H9 (cell line): Measurements from ENCODE around the gene LAMA5. TPM values are rescaled to one million over a fixed set of nuclear protein-coding genes. Genes with fewer than 3 reads are reported as not detected.

Source experiments
- DNase-seq: peaks from one replicate; pipeline ENCODE4 v3.0.0-alpha.2; 2017
- H2AFZ ChIP-seq: one replicate; pipeline ENCODE4 v1.6.1; 2013; ENCODE audit warnings: mild to moderate bottlenecking, low read length, control low read depth, moderate library complexity
- H2AK5ac ChIP-seq: 2 replicates; pipeline ENCODE4 v1.6.1; 2013; ENCODE audit warnings: low read length, control low read depth, mixed read lengths; ENCODE audit not compliant: insufficient read length
- H2BK120ac ChIP-seq: one replicate; pipeline ENCODE4 v1.6.1; 2013; ENCODE audit warnings: low read depth, mild to moderate bottlenecking, low read length, control low read depth, inconsistent platforms; ENCODE audit not compliant: poor library complexity, severe bottlenecking
- H2BK12ac ChIP-seq: 2 replicates; pipeline ENCODE4 v1.6.1; 2013; ENCODE audit warnings: low read length, control low read depth, mixed read lengths, low read depth; ENCODE audit not compliant: insufficient read length
- H2BK15ac ChIP-seq: 2 replicates; pipeline ENCODE4 v1.6.1; 2013; ENCODE audit warnings: low read depth, low read length, control low read depth
- H2BK20ac ChIP-seq: one replicate; pipeline ENCODE4 v1.6.1; 2013; ENCODE audit warnings: low read depth, mild to moderate bottlenecking, low read length, control low read depth, inconsistent platforms; ENCODE audit not compliant: poor library complexity, severe bottlenecking
- H2BK5ac ChIP-seq: 2 replicates; pipeline ENCODE4 v1.6.1; 2013; ENCODE audit warnings: low read length, control low read depth, mixed read lengths; ENCODE audit not compliant: insufficient read length
- H3K14ac ChIP-seq: 2 replicates; pipeline ENCODE4 v1.6.1; 2013; ENCODE audit warnings: low read length, control low read depth; ENCODE audit not compliant: insufficient read depth
- H3K18ac ChIP-seq: 2 replicates; pipeline ENCODE4 v1.6.1; 2013; ENCODE audit warnings: low read depth, mild to moderate bottlenecking, mixed read lengths, low read length, control low read depth; ENCODE audit not compliant: insufficient read length
- H3K23ac ChIP-seq: 2 replicates; pipeline ENCODE4 v1.6.1; 2013; ENCODE audit warnings: low read length, control low read depth, mixed read lengths, low read depth; ENCODE audit not compliant: insufficient read length
- H3K23me2 ChIP-seq: 2 replicates; pipeline ENCODE4 v1.6.1; 2013; ENCODE audit warnings: low read depth, mild to moderate bottlenecking, mixed read lengths, low read length, control low read depth; ENCODE audit not compliant: insufficient read length, poor library complexity, severe bottlenecking
- H3K27ac ChIP-seq: 2 replicates; pipeline ENCODE4 v1.5.1; 2013; ENCODE audit warnings: low read length, control low read depth, mixed read lengths, low read depth; ENCODE audit not compliant: insufficient read length
- H3K27me3 ChIP-seq: 2 replicates; pipeline ENCODE4 v1.6.1; 2013; ENCODE audit warnings: low read length, control low read depth, inconsistent platforms; ENCODE audit not compliant: insufficient read depth
- H3K4ac ChIP-seq: 2 replicates; pipeline ENCODE4 v1.6.1; 2013; ENCODE audit warnings: low read depth, mild to moderate bottlenecking, control low read depth, inconsistent platforms, low read length, moderate library complexity
- H3K4me1 ChIP-seq: 2 replicates; pipeline ENCODE4 v1.6.1; 2013; ENCODE audit warnings: low read length, control low read depth, inconsistent platforms; ENCODE audit not compliant: insufficient read depth
- H3K4me2 ChIP-seq: 2 replicates; pipeline ENCODE4 v1.6.1; 2013; ENCODE audit warnings: low read length, control low read depth, mixed read lengths; ENCODE audit not compliant: insufficient read length, insufficient read depth
- H3K56ac ChIP-seq: 2 replicates; pipeline ENCODE4 v1.6.1; 2013; ENCODE audit warnings: low read depth, mild to moderate bottlenecking, mixed read lengths, low read length, control low read depth; ENCODE audit not compliant: insufficient read length
- H3K79me1 ChIP-seq: 2 replicates; pipeline ENCODE4 v1.6.1; 2013; ENCODE audit warnings: low read depth, mild to moderate bottlenecking, moderate library complexity, low read length, control low read depth, inconsistent platforms; ENCODE audit not compliant: insufficient read depth, poor library complexity, severe bottlenecking
- H3K79me2 ChIP-seq: 2 replicates; pipeline ENCODE4 v1.6.1; 2013; ENCODE audit warnings: low read length, control low read depth, inconsistent platforms; ENCODE audit not compliant: insufficient read depth
- H3K9ac ChIP-seq: 2 replicates; pipeline ENCODE4 v1.6.1; 2013; ENCODE audit warnings: low read length, control low read depth, mixed read lengths; ENCODE audit not compliant: insufficient read length; ENCODE audit errors: extremely low read depth
- H3K9me3 ChIP-seq: one replicate; pipeline ENCODE4 v1.6.1; 2013; ENCODE audit warnings: low read depth, low read length, inconsistent platforms; ENCODE audit not compliant: control insufficient read depth
- H3T11ph ChIP-seq: one replicate; pipeline ENCODE4 v1.6.1; 2013; ENCODE audit warnings: mild to moderate bottlenecking, low read length, control low read depth, inconsistent platforms
- H4K20me1 ChIP-seq: one replicate; pipeline ENCODE4 v1.6.1; 2013; ENCODE audit not compliant: control insufficient read depth, insufficient read length, insufficient read depth
- H4K5ac ChIP-seq: 2 replicates; pipeline ENCODE4 v1.6.1; 2013; ENCODE audit warnings: low read depth, mild to moderate bottlenecking, mixed read lengths, low read length, control low read depth; ENCODE audit not compliant: insufficient read length
- H4K8ac ChIP-seq: replicated peaks from 2 replicates; pipeline ENCODE4 v1.6.1; 2013; ENCODE audit warnings: low read length, control low read depth, mixed read lengths, low read depth; ENCODE audit not compliant: insufficient read length
- H4K91ac ChIP-seq: 2 replicates; pipeline ENCODE4 v1.6.1; 2013; ENCODE audit warnings: low read depth, mild to moderate bottlenecking, moderate library complexity, mixed read lengths, low read length, control low read depth; ENCODE audit not compliant: insufficient read length
- H3K27ac Mint-ChIP-seq, 3 experiments: 2 replicates in 2 of 3; 3 replicates in 1 of 3; pipeline ENCODE4 v1.8.0; 2020 to 2021; ENCODE audit warnings: mixed read lengths in 3 of 3, mild to moderate bottlenecking in 1 of 3, moderate library complexity in 1 of 3
- H3K27me3 Mint-ChIP-seq: 2 replicates; pipeline ENCODE4 v1.8.0; 2021; ENCODE audit warnings: low read depth, mild to moderate bottlenecking, moderate library complexity, mixed read lengths
- H3K36me3 Mint-ChIP-seq, 3 experiments: 2 replicates in 2 of 3; 3 replicates in 1 of 3; pipeline ENCODE4 v1.8.0; 2020 to 2021; ENCODE audit warnings: low read depth in 3 of 3, mixed read lengths in 3 of 3; ENCODE audit not compliant: insufficient read depth in 1 of 3
- H3K4me1 Mint-ChIP-seq, 2 experiments: 2 replicates each; pipeline ENCODE4 v1.8.0; 2020; ENCODE audit warnings: mixed read lengths in 2 of 2
- H3K4me3 Mint-ChIP-seq, 2 experiments: 2 replicates in 1 of 2; 3 replicates in 1 of 2; pipeline ENCODE4 v1.8.0; 2020 to 2021; ENCODE audit warnings: mild to moderate bottlenecking in 2 of 2, mixed read lengths in 2 of 2, moderate library complexity in 1 of 2
- H3K9me3 Mint-ChIP-seq, 2 experiments: 2 replicates in 1 of 2; 3 replicates in 1 of 2; pipeline ENCODE4 v1.8.0; 2020; ENCODE audit warnings: mild to moderate bottlenecking in 2 of 2, mixed read lengths in 2 of 2, moderate library complexity in 1 of 2
- WGBS: extraction: QIAGEN DNeasy Blood & Tissue Kit; methylation state at CpG from one replicate; pipeline ENCODE4 v1.1.7; 2013; ENCODE audit warnings: missing lambda C conversion rate, low lambda C conversion rate, mixed read lengths; ENCODE audit not compliant: insufficient read length; ENCODE audit errors: extremely low coverage; 5-methylcytosine and 5-hydroxymethylcytosine counted together
- total RNA-seq: library from RNA; stranded (reverse); gene quantifications from 2 replicates; pipeline ENCODE4 v1.2.1, GENCODE V29; 2021
- TF ChIP-seq, protein P1 (sequence below): fragments of 200-600 bp; sonication (generic); conservative IDR thresholded peaks from 3 replicates; pipeline ENCODE4 v1.8.0; 2021; ENCODE audit warnings: antibody characterized with exemption, mild to moderate bottlenecking

Gene LAMA5
- total RNA-seq, 1 experiment from 2014 or later = 200 TPM

DNA sequence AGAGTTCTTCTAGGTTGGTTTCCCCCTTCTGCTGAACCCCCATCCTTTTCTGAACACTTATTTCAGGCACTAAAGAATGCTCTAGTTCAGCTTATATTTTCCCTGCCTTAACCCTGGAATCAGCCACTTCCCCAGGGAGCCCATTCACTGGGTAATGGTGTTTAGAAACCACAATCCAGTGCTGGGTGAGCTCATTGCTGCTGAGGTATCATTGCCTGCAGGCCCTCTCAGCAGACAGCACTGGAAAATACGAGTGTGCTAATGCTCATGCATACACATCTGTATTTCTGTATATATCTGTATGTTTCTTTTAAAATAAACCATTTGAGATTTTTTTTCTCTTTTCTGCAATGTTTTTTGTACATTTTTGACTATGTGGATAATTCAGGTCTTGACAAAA is 101.7 kb downstream of the LAMA5 start:
- no peak overlapping the region for H2AK5ac ChIP-seq
- H3K14ac ChIP-seq = no peak overlapping the region
- H3K36me3 Mint-ChIP-seq = peaks cover 42 to 53% (median 52%) of the 10 kb centered on the region in 3 experiments
- no peaks in the 10 kb centered on the region for H3K79me2 ChIP-seq
- no peaks in the 10 kb centered on the region; the same call in 1 of the 2 replicates for H3K27me3 Mint-ChIP-seq
- H3K4me1 ChIP-seq = no peaks in the 10 kb centered on the region
- no peak overlapping the region; a peak in 2 of 7 replicates for H3K27ac Mint-ChIP-seq
- H4K91ac ChIP-seq = no peak overlapping the region
- no peak overlapping the region for H2BK12ac ChIP-seq
- no peak overlapping the region for H2BK20ac ChIP-seq
- H4K5ac ChIP-seq = no peak overlapping the region
- no peaks in the 10 kb centered on the region for H3K9me3 ChIP-seq
- no peak overlapping the region for H3K4me3 Mint-ChIP-seq
- H2BK120ac ChIP-seq = no peak overlapping the region
- H3K9me3 Mint-ChIP-seq = peaks cover 6 to 9% of the 10 kb centered on the region in 2 experiments; a peak in 4 of 5 replicates
- no peak overlapping the region for H3K56ac ChIP-seq
- no peak overlapping the region for H3K18ac ChIP-seq
- H4K20me1 ChIP-seq = no peaks in the 10 kb centered on the region
- no peak overlapping the region for H2AFZ ChIP-seq
- TF ChIP-seq, protein P1, sequence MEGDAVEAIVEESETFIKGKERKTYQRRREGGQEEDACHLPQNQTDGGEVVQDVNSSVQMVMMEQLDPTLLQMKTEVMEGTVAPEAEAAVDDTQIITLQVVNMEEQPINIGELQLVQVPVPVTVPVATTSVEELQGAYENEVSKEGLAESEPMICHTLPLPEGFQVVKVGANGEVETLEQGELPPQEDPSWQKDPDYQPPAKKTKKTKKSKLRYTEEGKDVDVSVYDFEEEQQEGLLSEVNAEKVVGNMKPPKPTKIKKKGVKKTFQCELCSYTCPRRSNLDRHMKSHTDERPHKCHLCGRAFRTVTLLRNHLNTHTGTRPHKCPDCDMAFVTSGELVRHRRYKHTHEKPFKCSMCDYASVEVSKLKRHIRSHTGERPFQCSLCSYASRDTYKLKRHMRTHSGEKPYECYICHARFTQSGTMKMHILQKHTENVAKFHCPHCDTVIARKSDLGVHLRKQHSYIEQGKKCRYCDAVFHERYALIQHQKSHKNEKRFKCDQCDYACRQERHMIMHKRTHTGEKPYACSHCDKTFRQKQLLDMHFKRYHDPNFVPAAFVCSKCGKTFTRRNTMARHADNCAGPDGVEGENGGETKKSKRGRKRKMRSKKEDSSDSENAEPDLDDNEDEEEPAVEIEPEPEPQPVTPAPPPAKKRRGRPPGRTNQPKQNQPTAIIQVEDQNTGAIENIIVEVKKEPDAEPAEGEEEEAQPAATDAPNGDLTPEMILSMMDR = no peak
- no CpG with 5 or more reads among the region's 1 CpG for WGBS
- no peak overlapping the region for H3T11ph ChIP-seq
- no peaks in the 10 kb centered on the region for H3K27me3 ChIP-seq
- H3K23me2 ChIP-seq = no peaks in the 10 kb centered on the region
- no peak overlapping the region for H2BK5ac ChIP-seq
- no peak overlapping the region for H4K8ac ChIP-seq
- no peaks in the 10 kb centered on the region for H3K79me1 ChIP-seq
- H3K23ac ChIP-seq = no peak overlapping the region
- no peak overlapping the region for H2BK15ac ChIP-seq
- no peak overlapping the region for H3K9ac ChIP-seq
- H3K27ac ChIP-seq = no peak overlapping the region
- H3K4me2 ChIP-seq = no peak overlapping the region
- no peak for DNase-seq
- no peak overlapping the region for H3K4ac ChIP-seq
- H3K4me1 Mint-ChIP-seq = no peaks in the 10 kb centered on the region
